Stimulated activated CD4-positive, alpha-beta T cell treated with anti-CD3 and anti-CD28 coated beads, Interleukin-1b, Interleukin-23, amount 100 ng/mL, for 24 hours (primary cell): ENCODE measurements around the gene PEX5.
A peak's percentile ranks its signal among the peaks of the same experiment; 100 is the strongest.

Experiments used
- DNase-seq, 4 experiments: peaks; one replicate each; pipeline ENCODE4 v3.0.0-alpha.2; 2020; ENCODE audit warnings: low read depth in 4 of 4, low spot score in 1 of 4

PEX5 gene

GRCh38 chr12:7189398-7190267 lies at the start of gene PEX5:
Gene PEX5, plus strand, starts transcription at chr12:7189686. Its CDS starts 692 bp downstream, at chr12:7190378.
- DNase-seq = peak; percentile 52 to 74 (median 65)

- DNase-seq = no peak
Observed at GRCh38 chr12:7141351-7142005, 48.0 kb upstream of the PEX5 start.

DNA sequence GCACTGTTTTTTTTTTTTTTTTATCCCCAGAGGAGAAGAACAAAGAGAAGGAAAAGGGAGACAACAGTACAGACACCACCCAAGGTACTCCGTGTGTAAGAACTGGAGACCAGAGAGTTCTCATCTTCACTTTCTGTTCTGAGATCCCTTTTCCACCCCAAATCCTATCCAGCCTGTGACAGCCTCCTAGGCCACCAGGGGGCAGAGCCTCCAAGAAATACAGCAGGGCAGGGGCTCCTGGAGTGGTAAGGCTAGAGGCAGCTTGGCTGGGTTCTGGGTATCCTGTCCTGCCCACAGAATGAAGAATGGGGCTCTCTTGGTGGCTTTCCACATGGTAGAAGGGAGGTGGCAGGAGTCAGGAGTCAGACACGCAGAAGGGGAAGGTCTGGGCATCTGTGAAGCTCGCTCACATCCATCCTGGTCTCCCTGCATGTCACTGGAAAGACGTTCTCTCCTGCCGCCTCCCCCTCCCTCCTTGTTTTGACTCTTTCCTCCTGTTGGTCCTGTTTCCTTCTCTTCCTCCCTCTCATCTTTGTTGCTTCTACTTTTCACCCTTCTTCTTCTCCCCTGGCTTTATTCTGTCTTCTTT lies 47.3 kb upstream of the PEX5 start:
- DNase-seq = peak; percentile 26 to 36 (median 28)

DNA sequence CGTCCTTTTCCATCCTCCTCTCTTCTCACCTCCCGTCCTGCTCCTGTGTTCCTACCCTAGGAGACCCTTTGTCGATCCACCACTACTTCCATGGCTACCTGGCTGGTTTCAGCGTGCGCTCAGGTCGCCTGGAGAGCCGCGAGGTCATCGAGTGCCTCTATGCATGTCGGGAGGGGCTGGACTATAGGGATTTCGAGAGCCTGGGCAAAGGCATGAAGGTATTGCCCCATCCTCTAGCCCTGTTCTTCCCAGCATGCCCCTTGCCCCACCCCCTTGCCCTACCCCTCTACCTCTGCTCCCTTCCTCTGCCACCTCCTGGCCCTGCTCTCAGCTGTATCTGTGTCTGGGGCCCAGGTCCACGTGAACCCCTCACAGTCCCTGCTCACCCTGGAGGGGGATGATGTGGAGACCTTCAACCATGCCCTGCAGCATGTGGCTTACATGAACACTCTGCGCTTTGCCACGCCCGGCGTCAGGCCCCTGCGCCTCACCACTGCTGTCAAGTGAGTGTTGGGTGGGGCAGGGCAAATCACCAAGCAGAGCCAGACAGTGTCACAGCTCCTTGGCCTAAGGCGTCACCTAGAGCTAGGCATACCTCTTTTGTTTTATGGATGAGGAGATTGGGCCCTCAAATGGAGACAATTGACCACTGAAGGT lies 46.5 kb upstream of the PEX5 start:
- no peak for DNase-seq

DNA sequence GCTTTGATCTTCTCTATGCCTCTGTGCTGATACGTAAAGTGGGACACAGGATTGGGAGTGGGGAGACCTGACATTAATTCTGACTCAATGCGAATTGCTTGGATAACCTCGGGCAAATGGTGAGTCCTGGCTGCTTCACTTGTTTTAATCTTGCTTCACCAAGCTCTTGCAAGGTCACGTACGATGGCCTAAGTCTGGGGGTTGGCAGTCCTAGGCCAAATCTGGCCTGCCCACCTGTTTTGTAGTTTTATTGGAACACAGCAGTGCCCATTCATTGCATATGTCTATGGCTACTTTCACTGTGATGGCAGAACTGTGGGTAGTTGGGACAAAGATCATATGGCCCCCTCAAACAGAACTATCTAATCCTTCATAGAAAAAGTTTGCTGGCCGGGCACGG lies 45.9 kb upstream of the PEX5 start:
- DNase-seq = no peak

- DNase-seq = no peak
Observed at GRCh38 chr12:7144414-7145120, 44.9 kb upstream of the PEX5 start.

GRCh38 chr12:7145671-7146070 lies 43.8 kb upstream of the PEX5 start:
- no peak for DNase-seq

DNA sequence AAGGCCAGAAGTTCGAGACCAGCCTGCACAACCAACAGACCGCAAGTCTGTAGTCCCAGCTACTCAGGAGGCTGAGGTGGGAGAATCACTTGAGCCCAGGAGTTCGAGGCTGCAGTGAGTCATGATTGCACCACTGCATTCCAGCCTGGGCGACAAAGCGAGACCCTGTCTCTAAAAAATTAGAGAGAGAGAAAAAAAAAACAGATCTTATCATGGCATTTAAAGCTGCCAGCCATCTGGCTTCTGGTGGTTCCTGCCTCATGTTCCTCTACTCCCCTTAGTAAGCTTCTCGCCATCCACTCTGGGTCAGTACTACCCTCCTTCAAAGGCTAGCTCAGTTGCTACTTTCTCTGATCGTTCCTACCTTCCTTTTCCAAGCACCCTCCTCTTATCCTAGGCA lies 43.3 kb upstream of the PEX5 start:
- no peak for DNase-seq

DNA sequence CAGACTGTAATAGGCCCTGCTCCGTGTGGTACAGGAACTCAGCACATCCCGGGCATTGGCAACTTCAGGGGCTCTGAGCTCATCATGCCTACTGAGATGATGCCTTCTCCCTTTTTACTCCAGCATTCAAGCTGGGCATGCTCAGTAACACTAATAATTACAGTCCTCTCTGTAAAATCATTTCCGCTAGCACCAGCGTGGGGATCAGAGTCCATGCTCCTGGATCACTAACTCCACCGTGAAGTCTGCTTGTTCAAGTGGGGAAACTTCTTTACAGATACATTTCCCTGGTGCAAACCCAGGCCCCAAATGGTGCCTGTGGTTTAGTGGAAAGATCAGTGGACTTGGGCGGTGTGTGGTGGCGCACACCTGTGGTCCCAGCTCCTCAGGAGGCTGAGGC lies 42.6 kb upstream of the PEX5 start:
- no peak for DNase-seq

GRCh38 chr12:7150356-7150755 lies 39.1 kb upstream of the PEX5 start:
- no peak for DNase-seq

DNA sequence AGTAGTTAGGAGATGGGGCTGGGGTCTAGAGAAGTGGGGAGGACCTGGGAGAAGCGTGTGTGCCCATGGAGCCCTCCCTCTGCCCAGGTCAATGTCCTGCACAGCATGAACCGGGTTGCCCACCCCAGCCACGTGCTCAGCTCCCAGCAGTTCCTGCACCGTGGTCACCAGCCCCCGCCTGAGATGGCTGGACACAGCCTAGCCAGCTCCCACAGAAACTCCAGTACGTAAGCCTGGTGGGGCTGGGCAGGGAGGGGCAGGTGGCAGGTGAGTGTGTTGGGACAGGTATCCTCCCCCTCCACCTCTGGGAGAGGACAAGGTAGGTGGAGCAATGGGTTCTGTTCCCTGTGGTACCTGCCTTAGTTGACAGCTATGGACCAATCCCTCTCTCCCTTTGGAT lies 38.6 kb upstream of the PEX5 start:
- no peak for DNase-seq

DNA sequence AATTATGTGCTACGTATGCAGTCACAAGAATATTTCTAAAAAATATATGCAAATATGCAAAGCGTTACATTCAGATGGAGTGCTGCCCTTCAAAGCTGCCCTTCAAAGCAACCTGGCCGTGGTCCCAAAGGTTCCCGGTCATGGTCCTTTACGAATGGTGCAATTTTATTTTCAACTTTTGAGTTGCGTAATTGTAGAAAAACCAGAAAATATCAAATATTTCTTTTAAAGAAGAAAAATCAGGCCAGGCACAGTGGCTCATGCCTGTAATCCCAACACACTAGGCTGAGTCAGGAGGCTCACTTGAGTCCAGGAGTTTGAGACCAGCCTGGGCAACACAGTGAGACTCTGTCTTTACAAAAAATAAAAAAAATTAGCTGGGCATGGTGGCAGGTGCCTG lies 38.0 kb upstream of the PEX5 start:
- no peak for DNase-seq

DNA sequence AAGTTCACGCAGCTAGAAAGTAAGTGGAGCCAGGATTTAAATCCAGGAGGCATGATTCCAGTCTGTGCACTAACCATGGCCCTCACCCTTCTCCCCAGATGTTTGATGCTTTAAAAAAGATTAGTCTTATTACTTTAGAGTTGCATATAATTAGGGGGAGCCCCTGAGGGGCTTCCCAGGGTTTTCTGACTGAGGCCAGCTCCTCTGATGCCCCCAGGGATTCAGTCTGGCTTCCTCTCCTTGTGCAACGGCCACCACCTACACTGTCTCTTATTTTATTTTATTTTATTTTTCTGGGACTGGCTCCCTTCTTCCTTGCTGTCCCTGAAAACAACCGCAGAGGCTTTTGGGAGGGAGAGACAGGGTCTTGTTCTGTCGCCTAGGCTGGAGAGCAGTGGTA lies 36.7 kb upstream of the PEX5 start:
- DNase-seq = no peak

DNA sequence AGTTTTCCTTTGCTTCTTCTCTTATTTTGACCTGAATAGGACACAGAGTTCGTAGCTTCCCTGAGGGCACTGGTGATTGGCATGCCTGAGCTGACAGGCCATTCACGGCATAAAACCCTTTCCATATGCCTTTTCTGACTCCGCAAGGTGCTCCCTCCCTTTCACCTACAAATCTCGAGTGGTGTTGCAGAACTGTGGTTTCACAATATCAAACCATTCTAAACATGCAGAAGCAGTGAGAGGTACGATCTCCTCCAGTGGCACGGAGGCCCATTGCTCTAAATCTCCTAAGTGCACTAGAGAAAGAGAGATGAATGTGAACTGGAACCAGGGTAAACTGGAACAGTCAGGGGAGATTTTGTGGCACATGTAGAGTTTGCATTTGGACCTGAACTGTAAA lies 35.4 kb upstream of the PEX5 start:
- no peak for DNase-seq

- DNase-seq = no peak
Observed at GRCh38 chr12:7154901-7155470, 34.5 kb upstream of the PEX5 start.

DNA sequence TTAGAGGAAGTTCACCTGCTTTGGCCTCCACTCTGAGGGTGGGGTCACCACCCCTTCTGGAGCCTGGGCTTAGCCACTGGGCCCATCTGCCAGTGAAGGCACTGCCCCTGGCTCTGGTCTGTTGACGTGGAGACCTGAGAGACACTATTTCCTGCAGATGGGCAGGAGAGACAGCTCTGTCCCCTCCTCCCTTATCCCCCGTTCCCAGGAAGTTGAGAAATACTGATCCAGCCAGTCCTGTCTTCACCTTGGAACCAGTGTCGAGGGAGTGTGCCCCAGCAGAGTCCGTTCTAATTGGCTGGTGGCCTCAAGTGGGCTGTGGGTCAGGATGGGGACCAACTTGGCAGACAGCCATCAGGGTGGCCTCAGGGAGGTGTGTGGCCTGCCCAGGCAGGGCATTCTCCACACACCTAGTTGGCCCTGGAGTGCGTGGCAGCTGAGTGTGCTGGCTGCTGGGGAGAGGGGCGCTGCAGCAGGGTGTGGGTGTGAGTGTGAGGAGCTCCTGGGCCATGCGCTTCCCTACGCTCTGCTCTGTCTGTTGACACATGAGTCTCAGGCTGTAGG lies 33.9 kb upstream of the PEX5 start:
- DNase-seq = no peak

DNA sequence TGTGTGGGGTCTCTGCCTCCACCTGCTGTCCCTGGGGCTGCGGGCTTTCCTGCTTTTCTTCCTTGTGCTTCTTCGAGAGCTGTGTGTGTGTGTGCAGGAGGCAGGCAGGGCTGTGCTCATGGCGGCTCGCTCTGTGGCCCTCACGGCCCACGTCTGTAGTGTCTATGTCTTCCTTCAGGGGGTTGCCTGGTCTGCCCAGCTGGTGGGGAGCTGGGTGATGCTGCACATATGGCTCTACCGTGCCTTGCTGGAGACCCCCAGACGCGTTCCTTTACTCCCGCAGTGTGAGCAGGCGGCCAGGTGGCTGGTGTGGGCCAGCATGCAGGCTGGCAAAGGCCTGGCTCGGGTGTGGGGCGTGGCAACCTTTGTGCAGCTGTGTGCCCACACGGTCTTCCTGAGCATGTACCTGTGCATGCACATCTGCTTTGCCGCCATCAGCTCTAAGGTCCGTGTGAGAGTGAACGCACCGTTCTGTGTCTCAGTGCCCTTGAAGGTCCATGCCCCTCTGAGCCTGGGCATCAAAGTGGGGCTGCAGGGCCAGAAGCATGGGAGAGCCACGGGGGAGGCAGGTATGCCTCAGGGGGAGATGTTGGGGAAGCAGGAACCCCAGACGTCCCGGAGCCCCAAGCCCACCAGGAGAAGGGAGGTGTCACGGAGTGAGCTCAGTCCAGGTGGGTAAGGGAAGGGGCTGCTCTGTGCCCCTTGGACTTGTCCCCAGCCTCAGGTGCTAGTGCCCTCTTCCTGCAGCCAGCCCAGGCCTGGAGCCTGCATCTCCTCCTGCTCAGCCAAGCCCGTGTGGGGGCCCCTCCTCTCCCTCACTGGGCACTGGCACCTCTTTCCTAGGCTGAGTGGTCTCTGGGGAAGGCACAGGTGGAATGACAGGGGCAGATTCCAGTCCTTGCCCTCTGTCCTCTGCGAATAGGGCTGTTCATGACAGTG lies 33.0 kb upstream of the PEX5 start:
- DNase-seq = no peak

DNA sequence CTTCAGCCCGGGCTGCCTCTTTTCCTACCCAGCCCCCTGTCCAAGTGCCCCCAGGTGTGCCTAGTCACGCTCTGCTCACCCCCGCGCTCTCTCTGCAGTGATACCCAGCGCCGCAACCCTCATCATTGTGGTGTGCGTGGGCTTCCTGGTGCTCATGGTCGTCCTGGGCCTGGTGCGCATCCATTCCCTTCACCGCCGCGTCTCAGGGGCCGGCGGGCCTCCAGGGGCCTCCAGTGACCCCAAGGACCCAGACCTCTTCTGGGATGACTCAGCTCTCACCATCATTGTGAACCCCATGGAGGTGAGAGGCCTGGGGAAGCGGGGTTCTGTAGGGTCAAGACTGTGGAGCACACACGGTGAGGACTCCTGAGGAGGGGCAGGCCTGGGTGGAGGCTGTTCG lies 32.1 kb upstream of the PEX5 start:
- DNase-seq = no peak
